22Rv1 (cell line): ENCODE results near the gene KRT3.

Experiments
- H3K27ac ChIP-seq: fragments of 450-650 bp; 2 replicates; pipeline ENCODE4 v1.5.1; 2017
- CTCF ChIP-seq: fragments of 450-650 bp; IDR thresholded peaks from 2 replicates; pipeline ENCODE4 v1.5.1; 2017; ENCODE audit warnings: mild to moderate bottlenecking
- ZFX ChIP-seq: fragments of 450-650 bp; IDR thresholded peaks from 2 replicates; pipeline ENCODE4 v1.6.1; 2017; ENCODE audit warnings: antibody characterized with exemption, borderline replicate concordance

Gene KRT3

DNA sequence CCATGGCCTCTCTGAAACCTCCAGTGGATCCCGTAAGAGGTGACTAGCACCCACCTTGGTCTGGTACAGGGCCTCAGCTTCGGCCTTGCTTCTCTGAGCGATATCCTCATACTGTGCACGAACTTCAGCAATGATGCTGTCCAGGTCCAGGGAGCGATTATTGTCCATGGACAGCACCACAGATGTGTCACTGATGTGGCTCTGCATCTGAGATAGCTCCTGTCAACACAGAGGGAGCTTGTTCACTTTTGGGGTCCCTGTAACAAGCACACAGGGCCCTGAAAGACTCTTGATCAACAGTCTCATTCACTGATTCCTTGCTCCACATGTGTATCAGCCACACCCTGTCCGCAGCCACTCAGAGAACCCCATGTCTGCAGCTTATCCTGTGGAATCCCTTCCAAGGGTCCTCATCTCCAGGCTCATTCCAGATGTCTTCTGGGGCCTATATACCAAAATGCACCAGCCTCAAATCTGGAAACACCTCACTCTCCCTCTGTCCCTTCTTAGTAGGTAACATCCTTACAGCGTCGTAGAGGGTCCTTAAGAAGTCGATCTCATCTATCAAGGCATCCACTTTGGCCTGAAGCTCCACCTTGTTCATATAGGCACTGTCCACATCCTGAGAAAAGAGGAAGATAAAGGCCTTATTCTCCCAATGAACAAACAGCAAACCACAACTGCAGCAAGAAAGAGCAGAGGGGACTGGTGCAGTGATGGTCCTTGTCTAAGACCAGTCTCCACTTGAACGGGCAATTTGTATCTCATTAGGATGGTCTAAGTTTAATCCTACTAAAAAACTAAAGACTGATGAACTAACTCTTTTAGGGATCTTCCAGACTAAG is 3.5 kb downstream of the KRT3 start:
- H3K27ac ChIP-seq = no peak overlapping the region

DNA sequence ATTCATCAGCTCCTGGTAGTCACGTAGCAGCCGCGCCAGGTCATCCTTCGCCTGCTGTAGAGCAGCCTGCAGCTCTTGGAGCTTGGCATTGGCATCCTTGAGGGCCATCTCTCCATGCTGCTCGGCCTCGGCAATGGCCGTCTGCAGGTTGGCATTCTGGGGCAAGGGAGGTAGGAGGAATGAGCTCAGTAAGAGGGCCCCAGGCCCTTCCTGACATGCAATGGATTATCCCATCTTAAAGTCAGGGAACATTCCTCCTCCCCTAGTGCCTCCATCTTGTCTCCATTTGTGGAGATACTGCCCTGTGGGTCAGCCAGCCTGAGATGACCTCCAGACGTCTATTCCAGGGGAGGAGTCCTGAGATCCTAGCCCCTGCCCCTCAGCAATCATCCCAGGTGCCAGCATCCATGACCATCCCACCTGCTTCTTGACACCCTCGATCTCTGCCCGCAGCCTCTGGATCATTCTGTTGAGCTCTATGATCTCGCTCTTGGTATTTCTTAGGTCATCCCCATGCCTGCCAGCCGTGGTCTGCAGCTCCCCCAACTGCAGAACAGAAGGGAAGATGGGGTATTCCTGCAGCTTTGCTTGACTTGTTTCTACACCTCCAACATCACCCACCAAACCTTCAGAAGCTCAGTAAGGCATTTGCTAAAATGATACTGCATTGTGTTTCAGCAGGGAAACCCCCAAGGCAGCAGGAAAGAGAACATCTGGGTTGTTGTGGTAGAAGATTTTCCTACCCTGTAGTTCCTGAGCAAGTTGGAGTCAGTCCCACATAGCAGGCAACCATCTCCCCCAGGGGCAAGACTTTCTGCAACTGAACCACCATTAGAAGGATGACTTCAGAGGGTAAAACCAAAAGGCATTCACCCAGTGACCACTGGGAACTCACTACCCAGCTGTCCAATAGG is 4.4 kb downstream of the KRT3 start:
- no peak overlapping the region for H3K27ac ChIP-seq
- no peak for TF ChIP-seq CTCF
- TF ChIP-seq ZFX = no peak

More for the DNA sequence above, 3.5 kb downstream of the KRT3 start:
- TF ChIP-seq ZFX = no peak
- no peak for TF ChIP-seq CTCF

GRCh38 chr12:52790427-52791270 is 5.3 kb downstream of the KRT3 start:
- TF ChIP-seq CTCF (no peak), ZFX (no peak)
- no peak overlapping the region for H3K27ac ChIP-seq

DNA sequence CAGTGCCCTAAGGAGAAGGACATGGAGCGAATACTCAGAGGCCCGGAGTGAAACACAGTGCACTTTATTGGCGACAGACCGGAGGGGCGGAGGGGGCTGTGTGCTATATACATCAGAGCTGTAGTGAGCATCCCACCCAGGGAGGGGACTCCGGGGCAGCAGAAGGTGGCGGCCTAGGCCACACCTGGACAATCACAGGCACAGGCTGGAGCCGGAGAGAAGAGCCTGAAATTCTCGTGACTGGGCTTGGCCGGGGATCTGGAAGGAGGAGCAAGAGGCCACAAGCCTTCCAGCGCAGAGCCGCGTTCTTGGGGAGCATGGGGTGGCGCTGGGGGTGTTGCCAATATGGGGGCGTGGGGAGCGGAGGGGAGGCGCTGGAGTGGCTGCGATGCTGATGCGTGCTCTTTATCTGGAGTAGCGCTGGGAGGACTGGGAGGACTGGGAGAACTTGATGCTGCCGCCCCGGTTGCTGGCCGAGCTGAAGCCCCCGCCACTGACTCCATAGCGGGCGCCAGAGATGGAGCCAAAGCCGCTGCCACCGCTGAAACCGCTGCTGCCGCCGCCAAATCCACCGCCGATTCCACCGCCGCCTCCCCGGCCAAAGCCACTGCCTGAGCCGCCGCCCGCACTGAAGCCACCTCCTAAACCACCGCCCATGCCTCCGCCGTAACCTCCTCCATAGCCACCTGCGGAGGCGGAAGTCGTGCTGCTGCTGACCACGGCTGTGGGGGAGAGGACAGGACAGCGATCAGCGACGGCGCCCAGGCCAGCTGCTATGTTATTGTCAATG is 6.1 kb downstream of the KRT3 start:
- TF ChIP-seq ZFX (no peak), CTCF (no peak)
- H3K27ac ChIP-seq = no peak overlapping the region

- no peak overlapping the region for H3K27ac ChIP-seq
- TF ChIP-seq ZFX (no peak), CTCF (no peak)
These were observed 6.9 kb downstream of the KRT3 start for GRCh38 chr12:52788876-52789636.
